GM10266 (cell line): ENCODE results near the gene EPGN.

Experiments used
- DNase-seq: peaks from one replicate; pipeline ENCODE4 v3.0.0; 2012; ENCODE audit errors: extremely low spot score
- TF ChIP-seq, protein P1 (sequence below): IDR thresholded peaks from 2 replicates; pipeline ENCODE4 v1.5.1; 2012; ENCODE audit warnings: mild to moderate bottlenecking, low read depth; ENCODE audit not compliant: control insufficient read depth, insufficient read depth; ENCODE audit errors: missing control alignments

The EPGN gene, protein sequence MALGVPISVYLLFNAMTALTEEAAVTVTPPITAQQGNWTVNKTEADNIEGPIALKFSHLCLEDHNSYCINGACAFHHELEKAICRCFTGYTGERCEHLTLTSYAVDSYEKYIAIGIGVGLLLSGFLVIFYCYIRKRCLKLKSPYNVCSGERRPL

DNA sequence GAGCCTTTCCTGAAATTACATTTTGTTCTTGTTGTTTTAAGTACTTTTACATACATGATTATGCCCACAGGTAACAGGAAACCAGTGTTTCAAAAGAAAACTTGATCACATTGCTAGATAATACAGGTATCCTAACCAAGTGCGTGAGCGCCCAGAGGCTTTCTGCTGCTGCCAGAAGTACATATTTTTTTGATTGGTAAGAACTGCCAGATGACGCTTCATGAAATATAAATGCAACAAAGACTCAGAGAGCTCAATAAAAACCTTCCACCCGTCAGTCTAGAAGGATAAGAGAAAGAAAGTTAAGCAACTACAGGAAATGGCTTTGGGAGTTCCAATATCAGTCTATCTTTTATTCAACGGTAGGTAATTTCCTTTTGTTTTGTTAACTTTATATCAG lies at the start of gene EPGN:
EPGN (plus strand) TSS at position 256 of the 400 bp plus-strand sequence; CDS start at position 320, 64 bp downstream.
- TF ChIP-seq, protein P1, sequence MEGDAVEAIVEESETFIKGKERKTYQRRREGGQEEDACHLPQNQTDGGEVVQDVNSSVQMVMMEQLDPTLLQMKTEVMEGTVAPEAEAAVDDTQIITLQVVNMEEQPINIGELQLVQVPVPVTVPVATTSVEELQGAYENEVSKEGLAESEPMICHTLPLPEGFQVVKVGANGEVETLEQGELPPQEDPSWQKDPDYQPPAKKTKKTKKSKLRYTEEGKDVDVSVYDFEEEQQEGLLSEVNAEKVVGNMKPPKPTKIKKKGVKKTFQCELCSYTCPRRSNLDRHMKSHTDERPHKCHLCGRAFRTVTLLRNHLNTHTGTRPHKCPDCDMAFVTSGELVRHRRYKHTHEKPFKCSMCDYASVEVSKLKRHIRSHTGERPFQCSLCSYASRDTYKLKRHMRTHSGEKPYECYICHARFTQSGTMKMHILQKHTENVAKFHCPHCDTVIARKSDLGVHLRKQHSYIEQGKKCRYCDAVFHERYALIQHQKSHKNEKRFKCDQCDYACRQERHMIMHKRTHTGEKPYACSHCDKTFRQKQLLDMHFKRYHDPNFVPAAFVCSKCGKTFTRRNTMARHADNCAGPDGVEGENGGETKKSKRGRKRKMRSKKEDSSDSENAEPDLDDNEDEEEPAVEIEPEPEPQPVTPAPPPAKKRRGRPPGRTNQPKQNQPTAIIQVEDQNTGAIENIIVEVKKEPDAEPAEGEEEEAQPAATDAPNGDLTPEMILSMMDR, result no peak
- DNase-seq, result no peak

DNA sequence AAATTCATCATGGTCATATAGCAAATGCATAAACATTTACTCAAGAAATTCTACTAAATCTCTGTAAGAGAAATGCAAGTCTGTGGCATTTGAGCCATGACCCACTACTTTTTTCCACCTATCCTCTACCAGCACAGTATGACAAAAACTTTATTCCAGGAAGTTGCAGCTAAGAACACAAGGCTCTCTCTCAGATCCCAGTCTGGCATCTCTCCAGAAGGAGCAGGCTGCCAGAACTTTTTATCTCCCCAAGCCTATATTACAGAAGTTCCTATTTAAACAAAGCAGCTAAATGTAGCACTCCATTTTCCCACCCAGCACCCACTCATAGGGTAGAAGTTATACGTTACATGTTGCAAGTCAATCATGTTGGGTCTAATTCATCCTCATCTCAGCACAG lies 49.3 kb upstream of the EPGN start:
- TF ChIP-seq, protein P1, result no peak
- DNase-seq, result no peak

DNA sequence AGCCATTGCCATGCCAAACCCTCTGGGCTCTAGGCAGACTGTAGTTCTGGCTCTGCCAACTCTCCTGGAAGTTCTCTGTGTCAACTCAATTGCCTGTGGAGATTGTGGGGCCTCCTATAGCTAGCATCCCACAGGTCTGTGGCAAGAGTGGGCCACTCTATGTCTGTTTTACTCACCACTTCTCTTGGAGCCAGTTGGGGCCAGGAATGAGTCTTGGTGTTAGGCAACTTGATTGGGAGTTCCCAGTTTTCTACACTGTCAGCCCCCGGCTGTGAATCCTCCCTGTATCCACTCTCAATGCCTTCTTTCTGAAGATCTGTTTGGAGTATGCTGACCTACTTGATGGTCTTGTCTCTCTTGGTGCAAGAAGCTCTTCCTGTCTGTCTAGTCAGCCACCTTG lies 48.2 kb upstream of the EPGN start:
- TF ChIP-seq, protein P1, result no peak
- DNase-seq, result no peak

DNA sequence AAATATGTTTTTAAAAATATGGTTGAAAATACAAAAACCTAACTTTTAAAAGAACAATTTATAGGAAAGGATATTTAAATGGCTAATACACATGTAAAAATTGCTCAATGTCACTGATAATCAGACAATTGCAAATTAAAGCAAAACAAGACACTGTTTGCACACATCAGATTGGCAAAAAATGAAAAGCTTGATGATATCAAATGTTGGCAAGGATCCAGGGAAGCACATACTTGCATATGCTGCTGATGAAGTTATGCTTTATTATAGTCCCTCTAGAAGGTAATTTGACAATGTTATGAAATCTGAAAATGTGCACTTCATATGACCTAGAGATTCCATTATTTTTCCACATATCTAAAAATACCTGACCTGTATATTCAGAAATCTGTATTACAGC lies 45.7 kb upstream of the EPGN start:
- TF ChIP-seq, protein P1, result no peak
- no peak for DNase-seq

DNA sequence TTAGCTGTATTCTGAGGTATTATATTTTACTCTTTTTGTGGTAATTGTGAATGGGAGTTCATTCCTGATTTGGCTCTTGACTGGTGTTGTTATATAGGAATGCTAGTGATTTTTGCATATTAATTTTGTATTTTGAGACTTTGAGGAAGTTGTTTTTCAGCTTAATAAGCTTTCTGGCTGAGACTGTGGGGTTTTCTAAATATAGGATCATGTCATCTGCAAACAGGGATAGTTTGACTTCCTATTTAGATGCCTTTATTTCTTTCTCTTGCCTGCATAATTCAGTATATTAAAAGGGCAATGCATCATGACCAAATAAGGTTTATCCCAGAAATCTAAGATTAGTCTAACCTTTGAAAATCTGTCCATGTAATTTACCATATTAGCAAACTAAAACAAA lies 44.7 kb upstream of the EPGN start:
- TF ChIP-seq, protein P1, result no peak
- DNase-seq, result no peak

DNA sequence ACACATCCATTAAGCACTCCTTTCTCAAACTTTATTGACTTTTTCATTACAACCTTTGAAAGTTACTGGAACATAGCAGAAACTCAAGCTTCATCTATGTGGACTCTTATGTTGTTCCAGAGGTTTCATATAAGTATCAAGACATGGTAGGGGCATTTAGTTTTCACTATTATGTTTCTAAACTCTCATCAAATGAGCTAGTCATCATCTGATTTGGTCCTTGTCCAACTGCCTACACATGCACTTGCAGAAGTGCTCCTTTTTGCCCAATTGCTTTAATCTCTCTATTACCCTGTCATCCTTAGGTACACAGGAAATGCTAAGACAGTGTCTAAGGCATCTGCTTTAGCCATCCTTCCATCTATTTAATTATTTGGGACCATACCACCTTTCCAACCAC lies 42.2 kb upstream of the EPGN start:
- TF ChIP-seq, protein P1, result no peak
- DNase-seq, result no peak

DNA sequence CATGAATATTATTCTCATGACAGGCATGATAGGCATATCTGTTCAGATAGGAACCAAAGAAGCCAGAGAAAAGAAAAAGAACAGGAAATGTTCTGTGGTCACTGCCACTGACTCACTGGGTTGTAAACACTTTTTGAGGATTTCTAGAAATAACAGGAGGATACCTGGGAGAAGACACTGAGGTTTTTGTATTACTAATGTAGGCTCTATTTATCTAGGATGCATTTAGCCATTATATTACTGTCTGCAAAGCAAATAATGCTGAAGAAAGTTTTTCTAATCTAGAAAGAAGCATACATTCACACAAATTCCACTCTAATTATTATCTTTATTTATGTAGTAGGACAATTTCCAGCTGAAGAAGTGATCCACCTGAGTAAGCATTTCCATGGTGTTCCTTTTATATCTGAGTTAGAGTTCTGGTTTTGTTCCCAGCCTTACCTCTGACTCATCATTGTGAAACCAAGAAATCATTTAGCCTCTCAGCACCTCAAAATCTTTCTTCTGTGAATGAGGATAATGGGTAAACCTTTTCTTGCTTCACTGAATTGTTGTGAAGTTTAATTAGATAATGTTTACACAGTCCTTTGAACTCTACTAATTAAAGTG lies 40.2 kb upstream of the EPGN start:
- TF ChIP-seq, protein P1, result no peak
- DNase-seq, result no peak
